HepG2 (cell line): ENCODE data around the gene C20orf204. TPM values are rescaled to one million over a fixed set of nuclear protein-coding genes. Genes with fewer than 3 reads are reported as not detected.

ENCODE experiments used
- GABPB1 ChIP-seq: IDR thresholded peaks from 2 replicates; pipeline ENCODE4 v1.6.1; 2016; ENCODE audit warnings: mild to moderate bottlenecking, missing genetic modification reagents, moderate library complexity, missing compliant biosample characterization
- KDM2A ChIP-seq: sonication (generic); formaldehyde crosslinking; IDR thresholded peaks from 2 replicates; pipeline ENCODE4 v1.4.0; 2020; ENCODE audit warnings: low read depth, missing genetic modification reagents, borderline replicate concordance
- NPAS2 ChIP-seq: sonication (generic); formaldehyde crosslinking; IDR thresholded peaks from 2 replicates; pipeline ENCODE4 v1.8.0; 2022; ENCODE audit warnings: mild to moderate bottlenecking, missing genetic modification reagents, borderline replicate concordance
- TFAP4 ChIP-seq: sonication (generic); IDR thresholded peaks from 2 replicates; pipeline ENCODE4 v1.6.1; 2016; ENCODE audit warnings: low read depth, borderline replicate concordance
- ZNF563 ChIP-seq: sonication (generic); formaldehyde crosslinking; IDR thresholded peaks from 2 replicates; pipeline ENCODE4 v1.8.0; 2022; ENCODE audit warnings: mild to moderate bottlenecking, moderate library complexity, missing genetic modification reagents
- ZNF609 ChIP-seq: sonication (generic); formaldehyde crosslinking; IDR thresholded peaks from 2 replicates; pipeline ENCODE4 v1.4.0; 2020; ENCODE audit warnings: mild to moderate bottlenecking, missing genetic modification reagents, borderline replicate concordance
- ZNF639 ChIP-seq: conservative IDR thresholded peaks from 2 replicates; pipeline ENCODE4 v1.6.1; 2018; ENCODE audit warnings: missing genetic modification reagents
- polyA plus RNA-seq, 8 experiments: library from polyadenylated mRNA; depleted of rRNA in 3 of 8; stranded (reverse) in 7 of 8; unstranded in 1 of 8; fragments of >200 nt; fragmentation: Illumina TruSeq in 4 of 8; extraction: Trizol in 4 of 8; gene quantifications; 2 replicates each; pipeline versions ENCODE4 v1.2.1 to v1.2.3, GENCODE V29; 2011 to 2016; ENCODE audit warnings: low read depth in 4 of 8, missing spikeins in 1 of 8, mixed read lengths in 1 of 8; ENCODE audit not compliant: insufficient read depth in 1 of 8
- total RNA-seq, 5 experiments: library from RNA; depleted of rRNA; stranded (reverse); fragments of >200 nt; fragmentation: Illumina TruSeq; extraction: Trizol; gene quantifications; 2 replicates each; pipeline ENCODE4 v1.2.3, GENCODE V29; 2016; ENCODE audit warnings: low read depth in 1 of 5

The C20orf204 gene
- total and polyA plus RNA-seq, 2 of the 13 experiments (the other 11 are each of a cell fraction or from before 2014, with no cell fraction given): 22.1 to 80.0 TPM

GRCh38 chr20:64083378-64083803, 47.4 kb downstream of the C20orf204 start (continued):
- TF ChIP-seq TFAP4 (peak; percentile 51; the same call in 1 of the 2 replicates), ZNF563 (CRISPR knock-in tag) (no peak; the same call in 1 of the 2 replicates), ZNF609 (CRISPR knock-in tag) (peak; percentile 31; the same call in 1 of the 2 replicates), NPAS2 (CRISPR knock-in tag) (no peak), ZNF639 (CRISPR knock-in tag) (0 out of 2 replicates have a peak, but pooled peaks have one; percentile 65), KDM2A (CRISPR knock-in tag) (peak; percentile 82), GABPB1 (CRISPR knock-in tag) (peak; percentile 58)
